Loucy (cell line): ENCODE measurements around the gene NHSL2.
A peak's percentile ranks its signal among the peaks of the same experiment; 100 is the strongest.

Source experiments
- CTCF ChIP-seq: fragments of 200-600 bp; sonication (generic); conservative IDR thresholded peaks from 2 replicates; pipeline ENCODE4 v1.5.1; 2014; ENCODE audit warnings: mild to moderate bottlenecking, antibody characterized with exemption, low read length
- EZH2phosphoT487 ChIP-seq: fragments of 200-600 bp; IDR thresholded peaks from 2 replicates; pipeline ENCODE4 v1.6.1; 2018; ENCODE audit warnings: antibody characterized with exemption, mild to moderate bottlenecking, moderate library complexity, borderline replicate concordance

- peak; percentile 62 for TF ChIP-seq CTCF
- TF ChIP-seq EZH2phosphoT487, result no peak
Observed at GRCh38 chrX:71870208-71871098, 40.2 kb upstream of the NHSL2 start.
